OCI-LY1 (cell line): ENCODE data around the gene TTC23.

Experiments
- CTCF ChIP-seq: fragments of 200-600 bp; sonication (generic), shearing (Covaris generic); IDR thresholded peaks from 2 replicates; pipeline ENCODE4 v1.5.1; 2017; ENCODE audit warnings: mild to moderate bottlenecking, antibody characterized with exemption, low read length, moderate library complexity, mixed read lengths
- EZH2 ChIP-seq: fragments of 200-600 bp; sonication (generic), shearing (Covaris generic); IDR thresholded peaks from 2 replicates; pipeline ENCODE4 v1.8.0; 2017; ENCODE audit warnings: borderline replicate concordance, mixed run types, mild to moderate bottlenecking, antibody characterized with exemption, low read length, moderate library complexity, mixed read lengths

- TF ChIP-seq EZH2: no peak
- no peak for TF ChIP-seq CTCF
Measured at GRCh38 chr15:99167201-99167600, 82.2 kb downstream of the TTC23 start.
